IPS-20b (cell line): Measurements from ENCODE around the gene CPEB2.
"Not testable (repeated sequence)": the region's sequence is repeated elsewhere in the genome, so short reads cannot be mapped to it uniquely, and the experiment has no call there.

Experiments
- H3K27ac ChIP-seq: one replicate; pipeline ENCODE4 v1.5.1; 2013; ENCODE audit warnings: low read length
- H3K27me3 ChIP-seq: 2 replicates; pipeline ENCODE4 v1.6.1; 2013; ENCODE audit warnings: mild to moderate bottlenecking, low read length, inconsistent platforms; ENCODE audit not compliant: insufficient read depth
- H3K36me3 ChIP-seq: 2 replicates; pipeline ENCODE4 v1.6.1; 2013; ENCODE audit warnings: low read depth, mild to moderate bottlenecking, inconsistent platforms, low read length, moderate library complexity; ENCODE audit not compliant: insufficient read depth
- H3K4me1 ChIP-seq: 2 replicates; pipeline ENCODE4 v1.6.1; 2013; ENCODE audit warnings: mild to moderate bottlenecking, control low read depth, inconsistent platforms, low read length, moderate library complexity; ENCODE audit not compliant: insufficient read depth
- H3K4me3 ChIP-seq: 2 replicates; pipeline ENCODE4 v1.5.1; 2013; ENCODE audit warnings: mild to moderate bottlenecking, low read length, inconsistent platforms
- H3K9ac ChIP-seq: 2 replicates; pipeline ENCODE4 v1.6.1; 2013; ENCODE audit warnings: low read depth, mild to moderate bottlenecking, inconsistent platforms, low read length, moderate library complexity
- H3K9me3 ChIP-seq: 2 replicates; pipeline ENCODE4 v1.6.1; 2013; ENCODE audit warnings: mild to moderate bottlenecking, low read depth, low read length, inconsistent platforms; ENCODE audit not compliant: insufficient read depth

The CPEB2 gene

DNA sequence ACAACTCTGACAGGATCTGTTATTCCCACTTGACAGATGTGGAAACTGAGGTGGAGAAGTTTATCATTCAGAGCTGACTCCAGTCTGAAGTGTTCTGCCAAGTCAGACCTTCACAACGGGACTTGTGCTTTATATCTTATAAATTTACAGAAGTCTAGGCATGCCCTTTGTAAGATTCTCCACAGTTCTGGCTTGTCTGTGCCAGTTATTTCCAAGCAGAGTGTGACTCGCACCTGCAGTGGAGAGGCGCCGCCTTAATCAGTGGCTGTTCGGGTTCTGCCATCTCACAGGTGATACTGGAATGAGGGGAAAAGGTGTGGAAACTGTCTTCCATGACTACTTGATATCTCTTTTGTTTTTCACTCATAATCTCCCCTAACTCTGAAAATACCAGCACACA lies 63.2 kb downstream of the CPEB2 start:
- no peak overlapping the region for H3K9ac ChIP-seq
- H3K27ac ChIP-seq = no peak overlapping the region
- no peak overlapping the region for H3K4me3 ChIP-seq
- no peaks in the 10 kb centered on the region for H3K36me3 ChIP-seq
- no peaks in the 10 kb centered on the region for H3K4me1 ChIP-seq
- H3K9me3 ChIP-seq = no peaks in the 10 kb centered on the region
- no peaks in the 10 kb centered on the region for H3K27me3 ChIP-seq

DNA sequence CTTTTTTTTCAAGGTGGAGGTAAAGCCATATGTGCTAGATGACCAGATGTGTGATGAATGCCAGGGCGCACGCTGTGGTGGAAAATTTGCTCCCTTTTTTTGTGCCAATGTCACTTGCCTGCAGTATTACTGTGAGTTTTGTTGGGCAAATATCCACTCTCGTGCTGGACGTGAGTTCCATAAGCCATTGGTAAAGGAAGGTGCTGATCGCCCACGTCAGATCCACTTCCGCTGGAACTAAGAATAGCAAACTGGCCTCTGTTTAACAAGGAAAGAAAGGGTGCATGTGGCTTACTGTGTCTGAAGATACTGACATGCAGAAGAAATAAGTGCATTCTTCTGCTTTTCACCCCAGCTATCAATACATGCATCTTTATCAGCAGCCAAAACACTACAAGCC lies 63.9 kb downstream of the CPEB2 start:
- Histone ChIP-seq H3K4me1 (no peaks in the 10 kb centered on the region), H3K27me3 (no peaks in the 10 kb centered on the region), H3K4me3 (no peak overlapping the region), H3K9ac (no peak overlapping the region), H3K9me3 (no peaks in the 10 kb centered on the region), H3K27ac (no peak overlapping the region), H3K36me3 (no peaks in the 10 kb centered on the region)

GRCh38 chr4:15068298-15068697 lies 66.0 kb downstream of the CPEB2 start:
- no peak overlapping the region for H3K27ac ChIP-seq
- H3K36me3 ChIP-seq = no peaks in the 10 kb centered on the region
- no peak overlapping the region for H3K4me3 ChIP-seq
- no peaks in the 10 kb centered on the region for H3K27me3 ChIP-seq
- H3K9ac ChIP-seq = no peak overlapping the region
- H3K9me3 ChIP-seq = no peaks in the 10 kb centered on the region
- no peaks in the 10 kb centered on the region for H3K4me1 ChIP-seq

GRCh38 chr4:15075875-15076274 lies 73.6 kb downstream of the CPEB2 start:
- Histone ChIP-seq H3K9me3 (peaks cover 6% of the 10 kb centered on the region; the same call in 1 of the 2 replicates), H3K36me3 (no peaks in the 10 kb centered on the region), H3K27me3 (no peaks in the 10 kb centered on the region), H3K4me3 (no peak overlapping the region), H3K27ac (no peak overlapping the region), H3K9ac (no peak overlapping the region), H3K4me1 (no peaks in the 10 kb centered on the region)

- Histone ChIP-seq H3K4me1 (no peaks in the 10 kb centered on the region), H3K27me3 (no peaks in the 10 kb centered on the region), H3K9ac (no peak overlapping the region), H3K27ac (no peak overlapping the region), H3K9me3 (peaks cover 6% of the 10 kb centered on the region; the same call in 1 of the 2 replicates), H3K36me3 (no peaks in the 10 kb centered on the region), H3K4me3 (no peak overlapping the region)
Observed at GRCh38 chr4:15077969-15078368, 75.7 kb downstream of the CPEB2 start.

DNA sequence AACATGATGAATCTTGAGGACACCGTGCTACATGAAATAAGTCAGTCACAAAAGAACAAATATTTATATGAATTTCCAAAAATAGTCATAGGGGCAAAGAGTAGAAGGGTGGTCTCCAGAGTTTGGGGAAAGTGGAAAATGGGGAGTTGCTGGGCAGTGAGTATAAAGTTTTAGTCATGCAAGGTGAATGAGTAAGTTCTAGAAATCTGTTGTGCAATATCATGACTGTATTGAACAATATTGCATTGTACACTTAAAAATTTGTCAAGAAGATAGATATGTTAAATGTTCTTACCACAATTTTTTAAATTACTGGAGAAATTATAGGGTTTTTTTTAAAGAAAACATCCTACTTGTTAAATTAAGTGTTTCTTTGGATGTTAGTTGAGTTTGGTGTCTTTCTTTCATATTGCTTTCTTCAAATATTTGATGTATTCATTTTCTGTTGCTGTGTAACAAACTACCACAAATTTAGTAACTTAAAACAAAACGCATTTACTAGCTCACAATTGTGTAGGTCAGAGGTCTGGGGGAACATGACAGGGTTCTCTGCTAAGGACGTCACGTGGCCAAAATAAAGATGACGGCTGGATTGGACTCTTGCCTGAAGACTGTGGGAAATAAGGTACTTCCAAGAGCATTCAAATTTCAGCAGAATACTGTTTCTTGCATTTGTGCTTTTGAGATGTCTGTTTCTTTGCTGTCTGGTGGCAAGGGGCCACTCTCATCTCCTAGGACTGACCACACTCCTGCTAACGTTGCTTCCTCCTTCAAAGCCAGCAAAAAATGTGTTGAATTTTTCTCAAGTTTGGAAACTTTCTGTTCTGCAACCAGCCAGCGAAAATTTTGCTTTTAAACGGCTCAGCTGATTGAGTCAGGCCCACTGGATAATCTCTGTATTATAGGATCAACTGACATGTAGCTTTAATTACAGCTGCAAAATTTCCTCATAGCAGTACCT lies 76.7 kb downstream of the CPEB2 start:
- Histone ChIP-seq H3K27me3 (no peaks in the 10 kb centered on the region), H3K4me1 (no peaks in the 10 kb centered on the region), H3K4me3 (no peak overlapping the region), H3K9ac (no peak overlapping the region), H3K36me3 (no peaks in the 10 kb centered on the region), H3K9me3 (peaks cover 6% of the 10 kb centered on the region; the same call in 1 of the 2 replicates), H3K27ac (no peak overlapping the region)

GRCh38 chr4:15084780-15085179 lies 82.5 kb downstream of the CPEB2 start:
- no peaks in the 10 kb centered on the region for H3K27me3 ChIP-seq
- no peaks in the 10 kb centered on the region for H3K4me1 ChIP-seq
- H3K9me3 ChIP-seq = peaks cover 14% of the 10 kb centered on the region
- H3K27ac ChIP-seq = no peak overlapping the region
- H3K36me3 ChIP-seq = no peaks in the 10 kb centered on the region
- H3K9ac ChIP-seq = no peak overlapping the region
- no peak overlapping the region for H3K4me3 ChIP-seq

DNA sequence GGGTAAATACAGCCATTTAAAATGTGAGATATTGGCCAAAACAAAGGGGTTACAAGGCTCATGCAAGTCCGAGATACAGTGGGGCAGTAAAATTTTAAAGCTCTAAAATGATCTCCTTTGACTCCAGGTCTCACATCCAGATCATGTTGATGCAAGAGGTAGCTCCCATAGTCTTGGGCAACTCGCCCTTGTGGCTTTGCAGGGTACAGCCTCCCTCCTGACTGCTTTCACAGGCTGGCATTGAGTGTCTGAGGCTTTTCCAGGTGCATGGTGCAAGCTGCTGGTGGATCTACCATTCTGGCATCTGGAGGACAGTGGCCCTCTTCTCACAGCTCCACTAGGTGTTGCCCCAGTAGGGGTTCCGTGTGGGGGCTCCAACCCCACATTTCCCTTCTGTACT lies 83.5 kb downstream of the CPEB2 start:
- H3K4me3 ChIP-seq, H3K27ac ChIP-seq, H3K4me1 ChIP-seq, H3K36me3 ChIP-seq, H3K27me3 ChIP-seq, H3K9ac ChIP-seq: not testable (repeated sequence)
- peaks cover 14% of the 10 kb centered on the region for H3K9me3 ChIP-seq

GRCh38 chr4:15086259-15086658 lies 84.0 kb downstream of the CPEB2 start:
- peaks cover 14% of the 10 kb centered on the region for H3K9me3 ChIP-seq
- not testable (repeated sequence) for H3K27me3 ChIP-seq, H3K36me3 ChIP-seq, H3K4me1 ChIP-seq, H3K4me3 ChIP-seq, H3K27ac ChIP-seq, H3K9ac ChIP-seq

GRCh38 chr4:15088394-15089035 lies 86.2 kb downstream of the CPEB2 start:
- H3K27ac ChIP-seq = no peak overlapping the region
- no peaks in the 10 kb centered on the region for H3K36me3 ChIP-seq
- peaks cover 2% of the 10 kb centered on the region; the same call in 1 of the 2 replicates for H3K4me1 ChIP-seq
- no peak overlapping the region for H3K9ac ChIP-seq
- H3K4me3 ChIP-seq = no peak overlapping the region
- peaks cover 14% of the 10 kb centered on the region for H3K9me3 ChIP-seq
- no peaks in the 10 kb centered on the region for H3K27me3 ChIP-seq

DNA sequence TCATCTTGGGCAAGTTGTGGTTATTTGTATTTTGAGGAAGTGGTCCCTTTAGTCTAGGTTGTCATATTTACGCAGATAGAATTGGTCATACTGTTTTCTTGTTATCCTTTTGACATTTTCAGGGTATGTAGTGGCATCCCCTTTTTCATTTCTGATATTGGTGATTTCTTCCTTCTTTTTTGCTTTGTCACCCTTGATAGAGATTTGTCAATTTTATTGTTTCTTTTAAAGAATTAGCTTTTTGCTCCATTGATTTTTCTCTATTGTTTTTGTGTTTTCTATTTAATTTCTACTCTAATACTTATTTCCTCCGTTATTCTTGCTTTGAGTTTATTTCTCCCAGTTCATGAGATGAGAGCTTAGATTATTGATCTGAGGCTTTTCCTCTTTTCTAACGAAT lies 87.7 kb downstream of the CPEB2 start:
- Histone ChIP-seq H3K36me3 (no peaks in the 10 kb centered on the region), H3K27me3 (no peaks in the 10 kb centered on the region), H3K9ac (no peak overlapping the region), H3K4me1 (peaks cover 2% of the 10 kb centered on the region; the same call in 1 of the 2 replicates), H3K9me3 (peaks cover 13% of the 10 kb centered on the region), H3K27ac (no peak overlapping the region), H3K4me3 (no peak overlapping the region)

GRCh38 chr4:15100380-15100779 lies 98.1 kb downstream of the CPEB2 start:
- no peaks in the 10 kb centered on the region for H3K9me3 ChIP-seq
- H3K27ac ChIP-seq = no peak overlapping the region
- no peaks in the 10 kb centered on the region for H3K4me1 ChIP-seq
- H3K9ac ChIP-seq = no peak overlapping the region
- no peaks in the 10 kb centered on the region for H3K27me3 ChIP-seq
- no peak overlapping the region for H3K4me3 ChIP-seq
- no peaks in the 10 kb centered on the region for H3K36me3 ChIP-seq
